Right renal pelvis (tissue), 4 donors: ENCODE results near the gene PCK2. TPM values are rescaled to one million over a fixed set of nuclear protein-coding genes. Genes with fewer than 3 reads are reported as not detected.
"Not testable (repeated sequence)": the region's sequence is repeated elsewhere in the genome, so short reads cannot be mapped to it uniquely, and the experiment has no call there.

ENCODE experiments used
- DNase-seq, 4 donors: peaks; one replicate each; pipeline ENCODE4 v3.0.0-alpha.2; 2013; ENCODE audit warnings: low read depth in 4 of 4, low spot score in 3 of 4, missing footprints in 1 of 4
- polyA plus RNA-seq, 4 donors: library from polyadenylated mRNA; unstranded; fragments of 120-200 nt; gene quantifications; one replicate each; pipeline ENCODE4 v1.2.1, GENCODE V29; 2013; ENCODE audit not compliant: insufficient read length in 4 of 4

The PCK2 gene
- polyA plus RNA-seq: 10 to 100 TPM; 25.4 to 39.1 (median 30.4) TPM

DNA sequence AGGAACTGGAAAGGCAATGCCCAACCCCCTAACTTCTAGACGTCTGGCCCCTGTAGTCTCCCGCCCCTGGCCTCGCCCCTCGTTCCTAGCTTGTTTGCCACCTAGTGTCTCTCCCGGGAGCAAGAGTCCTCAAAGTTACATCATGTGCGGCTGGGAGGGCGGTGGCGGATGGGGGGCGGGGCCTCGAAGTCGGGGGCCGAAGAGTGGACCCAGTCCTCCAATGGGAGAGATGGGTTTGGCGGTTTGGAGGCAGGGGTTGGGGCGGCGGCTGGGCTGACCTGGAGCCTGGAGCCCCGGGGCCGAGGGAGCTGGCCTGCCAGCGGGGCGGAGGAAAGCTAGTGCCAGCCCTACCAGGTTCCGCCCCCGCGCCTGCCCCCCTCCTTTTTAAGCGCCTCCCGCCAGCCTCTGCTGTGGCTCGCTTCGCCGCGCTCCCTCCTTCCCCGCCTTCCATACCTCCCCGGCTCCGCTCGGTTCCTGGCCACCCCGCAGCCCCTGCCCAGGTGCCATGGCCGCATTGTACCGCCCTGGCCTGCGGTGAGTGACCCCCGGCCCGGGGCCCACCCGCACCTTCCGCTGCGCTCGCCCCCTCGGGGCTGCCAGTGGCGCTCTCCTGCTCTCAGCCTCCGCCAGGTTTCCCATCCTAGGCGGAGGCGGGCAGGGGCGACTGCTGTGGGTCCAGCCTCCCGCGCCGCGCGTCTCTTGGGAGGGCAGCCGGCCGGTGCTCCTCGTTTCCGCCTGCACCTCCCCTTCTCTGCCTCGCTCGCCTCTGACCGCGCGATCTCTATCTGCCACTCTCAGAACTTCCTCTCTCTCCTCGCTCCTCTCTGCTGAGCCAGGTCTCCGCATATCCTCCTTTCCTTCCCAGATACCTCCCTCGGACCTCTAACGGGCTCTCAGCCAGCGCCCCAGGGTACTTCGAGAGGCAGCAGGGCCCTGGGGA is at the start of gene PCK2:
Gene PCK2 (plus strand): TSS at position 411 of the 940 bp plus-strand sequence. CDS start 95 bp downstream, at position 506.
- peak in 3 of 4 donors; percentile 56 to 74 (median 58) for DNase-seq

DNA sequence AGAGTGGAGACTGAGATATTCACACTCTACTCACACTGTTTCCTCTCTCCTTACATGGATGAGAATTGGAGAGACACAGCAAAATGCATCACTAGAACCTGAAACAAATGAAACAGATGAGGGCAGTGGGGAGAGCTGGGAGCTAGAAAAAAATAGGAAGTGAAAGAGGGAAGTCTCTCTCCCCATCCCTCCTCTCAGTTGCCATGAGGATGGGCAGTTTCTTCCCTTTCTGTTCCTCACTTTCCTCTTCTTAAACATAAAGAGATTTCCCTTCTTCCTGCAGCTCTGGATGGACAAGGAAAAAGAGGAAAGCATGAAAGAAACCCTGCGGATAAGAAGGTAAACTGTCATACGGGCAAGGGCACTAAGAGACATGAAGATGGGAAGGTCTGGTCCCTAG is 45.1 kb upstream of the PCK2 start:
- not testable (repeated sequence) for DNase-seq

DNA sequence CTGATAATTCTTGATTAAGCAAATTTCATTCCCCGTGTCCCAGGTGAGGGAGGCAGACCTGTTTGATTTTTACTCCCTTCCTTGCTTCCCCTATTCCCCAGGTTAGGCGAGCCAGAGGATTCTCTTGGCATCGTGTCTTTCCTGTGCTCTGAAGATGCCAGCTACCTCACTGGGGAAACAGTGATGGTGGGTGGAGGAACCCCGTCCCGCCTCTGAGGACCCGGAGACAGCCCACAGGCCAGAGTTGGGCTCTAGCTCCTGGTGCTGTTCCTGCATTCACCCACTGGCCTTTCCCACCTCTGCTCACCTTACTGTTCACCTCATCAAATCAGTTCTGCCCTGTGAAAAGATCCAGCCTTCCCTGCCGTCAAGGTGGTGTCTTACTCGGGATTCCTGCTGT is 43.4 kb upstream of the PCK2 start:
- not testable (repeated sequence) for DNase-seq

DNA sequence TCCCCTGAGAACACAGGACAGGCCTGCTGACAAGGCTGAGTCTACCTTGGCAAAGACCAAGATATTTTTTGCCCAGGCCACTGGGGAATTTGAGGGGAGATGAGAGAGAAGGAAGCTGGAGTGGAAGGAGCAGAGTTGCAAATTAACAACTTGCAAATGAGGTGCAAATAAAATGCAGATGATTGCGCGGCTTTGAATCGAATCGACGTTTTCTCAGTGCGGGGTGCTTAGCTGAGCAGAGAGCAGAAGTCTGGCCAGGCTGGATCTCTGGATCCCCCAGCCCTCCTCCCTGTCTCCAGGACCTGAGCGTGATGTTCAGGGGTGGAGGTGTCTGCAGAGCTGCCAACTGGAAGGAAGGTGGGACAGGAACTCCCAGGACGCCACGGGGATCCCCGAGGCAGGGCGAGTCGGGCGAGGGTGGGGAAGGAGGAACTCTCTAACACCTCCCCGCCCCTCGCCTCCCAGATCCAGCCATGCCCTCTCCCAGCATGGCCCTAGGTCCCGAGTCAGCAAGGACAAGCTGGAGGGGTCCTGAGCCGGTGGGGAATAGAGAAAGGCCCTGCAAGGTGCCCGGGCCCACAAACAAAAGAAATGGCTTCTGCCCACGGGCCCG is 42.8 kb upstream of the PCK2 start:
- DNase-seq: peak in 1 of 4 donors; percentile 12

DNA sequence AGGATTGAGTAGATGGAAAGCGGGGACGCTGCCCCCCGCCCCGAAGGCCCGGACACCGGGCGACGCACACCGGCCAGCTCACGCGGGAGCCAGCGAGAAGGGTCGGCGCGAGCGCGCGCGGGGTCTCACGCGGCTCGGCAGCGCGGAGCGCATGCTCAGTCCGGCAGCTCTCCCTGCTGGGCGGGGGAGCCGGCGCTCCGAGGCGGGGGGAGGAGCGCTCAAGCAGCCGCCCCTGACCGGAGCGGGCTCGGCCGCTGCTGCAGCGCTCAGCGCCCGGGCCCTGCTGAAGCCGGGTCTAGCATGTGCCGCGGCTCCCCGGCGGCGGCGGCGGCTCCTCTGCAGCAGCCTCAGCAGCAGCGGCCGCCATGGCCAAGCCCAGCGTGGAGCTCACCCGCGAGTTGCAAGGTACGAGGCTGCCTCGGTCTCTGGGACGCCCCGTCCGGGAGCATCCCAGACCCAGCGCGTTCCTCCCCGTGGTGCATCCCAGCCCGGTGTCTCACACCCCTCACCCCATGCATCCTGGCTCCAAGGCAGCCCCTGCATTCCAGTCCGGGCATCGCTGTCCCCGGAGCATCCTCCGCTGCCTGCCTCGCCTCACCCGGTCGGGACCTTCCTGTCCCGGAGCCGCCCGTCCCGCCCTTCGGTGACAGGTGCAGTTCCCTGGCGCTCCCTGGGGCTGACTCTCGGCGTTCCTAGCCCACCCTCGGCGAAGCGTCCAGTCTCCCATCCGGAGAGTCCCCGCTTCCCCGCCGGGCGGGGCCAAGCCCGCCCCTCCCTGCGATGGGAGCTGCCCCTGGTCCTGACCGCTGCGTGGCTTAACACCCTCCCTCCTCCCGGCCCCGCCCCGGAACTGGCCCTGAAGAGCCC is 42.1 kb upstream of the PCK2 start, which contains the start of gene CARMIL3:
Gene CARMIL3 (plus strand): TSS at position 221 of the 867 bp plus-strand sequence. CDS start 145 bp downstream, at position 366.
- peak; percentile 58 to 69 (median 63) for DNase-seq

DNA sequence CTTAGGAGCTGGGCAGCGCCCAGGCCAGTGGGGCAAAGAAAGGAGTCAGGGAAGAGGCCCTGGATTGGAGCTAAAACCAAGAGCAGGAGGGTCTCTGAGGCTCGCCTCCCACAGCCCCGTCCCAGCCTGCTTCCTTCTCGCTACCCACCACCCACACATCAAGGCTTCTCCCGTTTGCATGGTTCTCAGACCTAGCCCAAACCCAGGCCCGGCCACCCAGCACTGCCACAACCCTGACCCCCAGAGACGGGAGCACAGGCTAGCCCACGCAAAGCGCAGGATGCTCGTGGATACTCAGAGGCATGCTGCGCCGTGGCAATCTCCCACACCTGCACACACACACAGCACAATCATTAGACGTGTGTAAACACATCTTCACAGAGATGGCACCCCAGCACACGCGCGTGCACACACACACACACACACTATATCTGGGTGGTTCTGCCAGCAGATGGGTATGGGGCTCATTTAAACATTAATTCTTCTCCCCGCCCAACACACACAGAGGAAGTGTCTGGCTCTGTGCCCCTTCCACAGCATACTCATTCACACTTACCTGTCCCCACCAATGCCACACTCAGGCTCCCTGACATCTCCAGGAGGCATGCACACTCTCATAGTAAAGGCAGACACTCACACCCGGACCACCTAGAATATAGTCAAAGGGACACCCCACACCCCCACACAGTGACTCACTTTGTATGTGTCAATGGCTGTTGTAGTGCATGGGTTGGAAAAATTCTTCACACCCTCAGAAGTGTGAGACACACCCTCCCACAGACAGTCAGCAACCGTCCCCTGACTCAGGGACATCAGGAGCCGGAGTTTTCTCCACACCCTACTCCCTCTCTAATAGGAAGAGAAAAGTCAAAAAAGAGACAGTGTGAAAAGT is 41.2 kb upstream of the PCK2 start:
- DNase-seq: no peak

DNA sequence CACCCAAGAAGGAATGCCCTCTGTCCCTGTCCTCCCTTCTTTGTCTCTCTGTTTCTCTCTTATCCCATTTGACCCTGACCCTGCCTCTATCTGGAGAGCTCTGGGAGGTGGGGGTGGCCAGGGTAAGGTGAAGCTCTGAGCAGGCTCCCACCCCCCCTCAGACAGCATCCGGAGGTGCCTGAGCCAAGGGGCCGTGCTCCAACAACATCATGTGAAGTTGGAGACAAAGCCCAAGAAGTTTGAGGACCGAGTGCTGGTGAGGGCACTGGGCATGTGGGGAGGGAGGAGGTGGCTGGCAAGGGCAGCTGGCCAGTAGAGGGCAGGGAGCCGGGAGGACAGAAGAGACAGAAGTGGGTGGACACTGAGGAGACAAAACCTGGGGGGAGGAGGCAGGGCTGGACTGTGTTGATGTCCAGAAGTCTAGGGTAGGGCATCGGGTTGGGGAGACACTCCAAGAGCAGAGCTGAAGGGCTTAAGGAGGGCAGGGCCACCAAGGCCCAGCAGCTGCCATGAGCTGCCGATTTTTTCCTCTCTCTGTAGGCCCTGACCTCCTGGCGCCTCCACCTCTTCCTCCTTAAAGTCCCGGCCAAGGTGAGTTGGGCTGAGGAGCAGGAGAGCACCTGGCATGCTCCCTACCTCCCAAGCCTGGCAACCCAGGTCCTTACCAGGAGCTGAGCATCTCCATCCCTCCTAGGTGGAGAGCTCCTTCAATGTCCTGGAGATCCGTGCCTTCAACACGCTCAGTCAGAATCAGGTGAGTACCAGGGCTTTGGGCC is 40.4 kb upstream of the PCK2 start:
- no peak for DNase-seq

DNA sequence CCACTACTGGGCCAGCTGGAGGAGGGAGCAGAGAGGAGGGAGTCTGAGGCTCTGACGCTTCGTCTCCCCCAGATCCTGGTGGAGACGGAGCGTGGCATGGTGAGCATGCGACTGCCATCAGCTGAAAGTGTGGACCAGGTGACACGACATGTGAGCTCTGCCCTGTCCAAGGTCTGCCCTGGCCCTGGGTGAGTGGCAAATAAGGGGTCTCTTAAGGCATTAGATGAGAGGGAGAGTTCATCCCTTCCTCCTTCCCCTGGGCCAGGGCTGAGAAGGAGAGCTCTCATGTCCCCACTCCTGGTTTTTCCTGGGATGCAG is 39.8 kb upstream of the PCK2 start:
- DNase-seq: no peak

DNA sequence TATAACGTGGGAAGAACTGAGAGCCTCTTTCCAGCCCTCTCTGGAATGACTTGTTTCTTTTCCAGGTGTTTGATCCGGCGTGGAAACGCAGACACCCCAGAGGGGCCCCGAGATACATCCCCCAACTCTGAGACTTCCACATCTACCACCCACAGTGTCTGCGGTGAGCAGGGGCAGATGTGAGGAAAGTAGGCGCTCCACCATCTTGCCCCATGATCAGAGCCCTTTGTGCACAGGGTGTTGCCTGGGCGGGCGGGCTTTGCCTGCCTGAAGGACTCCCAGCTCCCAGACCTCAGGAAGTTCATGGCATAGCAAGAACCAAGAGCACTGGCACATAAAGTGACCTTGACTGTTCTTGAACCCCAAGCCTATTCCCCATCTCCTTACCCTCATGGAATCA is 39.5 kb upstream of the PCK2 start:
- DNase-seq: no peak

DNA sequence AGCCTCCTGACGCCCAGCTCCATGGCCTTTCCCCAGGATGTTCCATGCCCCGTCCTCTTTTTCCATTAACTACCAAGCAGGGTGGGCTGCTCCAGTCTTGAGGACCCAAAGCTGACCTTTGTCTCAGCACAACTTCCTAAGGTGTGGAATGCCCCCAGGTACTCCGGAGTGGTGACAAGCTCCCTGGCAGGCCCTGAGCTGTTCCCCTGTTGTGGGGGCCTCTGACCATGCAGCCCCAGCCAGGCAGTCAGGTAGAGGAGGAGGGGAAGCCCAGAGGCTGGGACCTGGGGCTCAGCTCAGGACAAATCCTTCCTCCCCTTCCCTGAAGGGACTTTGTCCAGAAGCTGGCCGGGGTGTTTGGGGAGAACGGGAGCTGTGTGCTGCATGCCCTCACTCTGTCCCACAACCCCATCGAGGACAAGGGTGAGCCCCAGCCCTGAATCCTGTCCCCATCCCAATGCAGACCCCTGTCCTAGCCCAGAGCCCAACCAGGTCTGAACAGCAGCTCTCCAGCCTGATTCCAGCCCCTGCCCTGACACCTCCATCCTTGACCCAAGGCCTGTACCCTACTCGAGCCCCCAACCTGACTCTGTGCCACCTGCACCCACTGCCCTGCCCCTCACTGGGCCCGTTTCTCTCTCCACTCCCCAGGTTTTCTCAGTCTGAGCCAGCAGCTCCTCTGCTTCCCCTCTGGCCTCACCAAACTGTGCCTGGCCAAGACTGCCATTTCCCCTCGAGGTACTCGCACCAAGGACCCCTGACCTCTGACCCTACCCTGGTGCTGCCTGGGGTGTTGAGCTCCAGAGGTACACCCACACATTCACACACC is 37.9 kb upstream of the PCK2 start:
- DNase-seq: no peak

DNA sequence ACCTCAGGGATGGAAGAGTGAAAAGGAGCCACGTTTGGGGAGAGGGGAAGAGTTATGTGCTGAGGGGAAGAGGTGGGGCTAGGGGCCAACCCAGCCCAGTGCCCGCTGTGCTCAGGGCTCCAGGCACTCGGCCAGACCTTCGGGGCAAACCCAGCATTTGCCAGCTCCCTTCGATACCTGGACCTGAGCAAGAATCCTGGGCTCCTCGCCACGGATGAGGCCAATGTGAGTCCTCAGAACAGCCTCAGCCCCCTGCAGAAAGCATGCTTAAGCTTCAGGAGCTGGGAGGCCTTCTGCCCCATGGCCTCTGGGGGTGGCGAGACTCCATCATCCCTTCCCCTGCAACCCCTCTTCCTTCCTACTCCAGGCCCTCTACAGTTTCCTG is 37.3 kb upstream of the PCK2 start:
- no peak for DNase-seq

DNA sequence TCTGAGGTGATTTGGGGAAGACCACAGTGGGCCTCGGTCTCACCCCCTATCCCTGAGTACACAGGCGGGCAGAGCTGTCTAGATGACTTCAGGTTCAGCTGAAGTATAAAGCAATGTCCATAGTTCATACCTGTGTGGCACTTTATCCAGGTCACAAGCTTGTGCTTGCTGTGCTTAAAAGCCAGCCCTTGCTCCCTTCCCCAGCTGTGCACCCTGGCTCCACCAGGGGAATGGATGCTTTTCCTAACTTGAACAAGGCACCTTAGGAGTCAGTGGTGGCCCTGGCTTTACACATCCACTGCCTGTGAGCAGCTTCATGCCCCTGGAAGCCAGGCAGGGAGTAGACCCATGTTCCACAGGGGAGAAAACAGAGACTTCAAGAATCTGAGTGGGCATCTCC is 36.8 kb upstream of the PCK2 start:
- DNase-seq: no peak

DNA sequence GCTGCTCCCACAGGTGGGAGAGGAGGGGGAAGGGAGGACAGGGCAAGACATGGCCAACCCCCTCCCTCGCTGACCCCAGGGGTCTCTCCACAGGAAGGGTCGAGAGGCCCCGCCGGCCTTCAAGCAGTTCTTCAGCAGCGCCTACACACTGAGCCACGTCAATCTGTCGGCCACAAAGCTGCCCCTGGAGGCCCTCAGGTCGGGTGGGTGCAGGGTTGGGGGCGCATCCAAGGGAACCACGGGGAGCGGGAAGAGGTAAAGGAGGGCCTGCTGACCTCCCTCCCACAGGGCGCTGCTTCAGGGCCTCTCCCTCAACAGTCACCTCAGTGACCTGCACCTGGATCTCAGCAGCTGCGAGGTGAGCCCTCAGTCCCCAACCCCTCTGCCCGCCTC is 36.2 kb upstream of the PCK2 start:
- DNase-seq: no peak

DNA sequence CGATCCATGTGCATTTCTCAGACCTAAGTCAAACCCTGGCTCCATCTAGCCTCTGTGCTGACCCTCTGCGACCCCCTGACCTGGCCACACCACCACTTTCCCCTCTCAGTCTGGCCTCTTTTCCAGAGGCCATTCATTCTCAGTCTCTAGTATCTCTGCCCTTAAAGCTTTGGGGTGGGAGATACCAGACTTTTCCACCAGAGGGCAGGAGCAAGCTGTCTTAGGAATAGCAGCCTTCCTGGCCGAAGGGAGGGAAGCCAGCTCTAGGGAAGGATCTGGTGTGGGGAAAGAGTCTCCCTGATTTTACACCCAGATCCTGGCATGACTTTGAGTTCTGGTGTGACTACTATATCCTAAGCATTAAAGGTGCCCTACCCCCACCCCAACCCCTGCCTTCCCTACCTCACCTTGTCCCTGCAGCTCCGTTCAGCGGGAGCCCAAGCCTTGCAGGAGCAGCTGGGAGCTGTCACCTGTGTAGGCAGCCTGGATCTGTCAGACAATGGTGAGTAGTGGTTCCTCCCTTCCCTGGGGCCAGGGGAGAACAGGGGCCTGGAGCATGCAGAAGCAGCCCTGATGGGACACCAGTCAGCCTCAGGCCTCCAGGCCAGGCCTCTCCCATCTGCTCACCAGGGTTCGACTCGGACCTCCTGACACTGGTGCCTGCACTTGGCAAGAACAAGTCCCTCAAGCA is 35.7 kb upstream of the PCK2 start:
- DNase-seq: peak in 3 of 4 donors; percentile 58 to 79 (median 77)

DNA sequence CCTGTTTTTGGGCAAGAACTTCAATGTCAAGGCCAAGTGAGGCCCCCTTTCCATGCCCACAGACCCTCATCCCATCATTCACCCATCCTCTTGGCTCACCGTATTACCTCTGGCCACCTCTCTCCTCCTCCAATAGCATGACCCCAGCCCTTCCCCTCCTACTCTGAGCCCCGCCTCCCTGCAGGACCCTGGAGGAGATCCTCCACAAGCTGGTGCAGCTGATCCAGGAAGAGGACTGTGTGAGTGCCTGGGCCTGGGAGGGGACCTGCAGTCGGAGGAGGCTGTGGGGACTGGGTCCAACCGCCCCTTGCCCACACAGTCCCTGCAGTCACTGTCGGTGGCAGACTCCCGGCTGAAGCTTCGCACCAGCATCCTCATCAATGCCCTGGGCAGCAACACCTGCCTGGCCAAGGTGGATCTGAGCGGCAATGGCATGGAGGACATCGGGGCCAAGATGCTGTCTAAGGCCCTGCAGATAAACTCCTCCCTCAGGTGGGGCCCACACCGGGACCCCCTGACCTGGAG is 35.1 kb upstream of the PCK2 start:
- DNase-seq: no peak

DNA sequence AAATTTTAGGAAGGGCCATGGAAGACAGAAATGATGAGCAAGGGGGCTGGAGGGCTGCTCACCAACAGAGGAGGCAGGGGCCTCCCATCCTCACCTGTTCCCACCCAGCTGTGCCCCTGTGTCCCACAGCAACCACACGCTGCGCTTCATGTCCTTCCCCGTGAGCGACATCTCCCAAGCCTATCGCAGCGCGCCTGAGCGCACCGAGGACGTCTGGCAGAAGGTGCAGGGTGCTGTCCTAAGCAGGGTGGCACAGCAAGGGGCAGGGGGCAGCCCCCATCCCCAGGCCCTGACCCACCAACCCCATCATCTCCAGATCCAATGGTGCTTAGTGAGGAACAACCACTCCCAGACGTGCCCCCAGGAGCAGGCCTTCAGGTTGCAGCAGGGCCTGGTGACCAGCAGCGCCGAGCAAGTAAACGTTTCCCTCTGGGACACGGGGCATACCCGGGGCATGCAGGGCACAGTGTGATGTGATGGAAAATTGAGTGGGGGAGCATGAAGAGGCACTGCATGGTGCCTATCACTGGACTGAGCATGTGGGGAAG is 34.2 kb upstream of the PCK2 start:
- no peak for DNase-seq

DNA sequence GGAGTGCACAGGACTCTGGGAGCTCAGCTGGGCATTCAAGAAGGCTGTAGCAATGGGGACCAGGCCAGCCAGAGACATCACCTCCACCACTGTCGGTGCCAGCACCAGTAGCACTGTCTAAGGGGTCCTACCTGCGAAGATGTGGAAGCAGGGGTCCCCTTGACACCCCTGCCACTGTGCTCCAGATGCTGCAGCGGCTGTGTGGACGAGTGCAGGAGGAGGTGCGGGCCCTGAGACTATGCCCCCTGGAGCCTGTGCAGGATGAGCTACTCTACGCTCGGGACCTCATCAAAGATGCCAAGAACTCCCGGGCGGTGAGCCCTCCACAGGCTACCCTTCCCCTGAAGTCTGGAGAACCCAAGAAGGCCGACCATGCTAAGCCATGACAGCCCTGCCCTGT is 33.7 kb upstream of the PCK2 start:
- DNase-seq: no peak
